Ishikawa (cell line): ENCODE measurements around the gene CIAO2A.

Experiments used
- CEBPB ChIP-seq: IDR thresholded peaks from 2 replicates; pipeline ENCODE4 v1.6.1; 2012
- EP300 ChIP-seq: IDR thresholded peaks from 2 replicates; pipeline ENCODE4 v1.6.1; 2012; ENCODE audit warnings: borderline replicate concordance
- FOXM1 ChIP-seq: IDR thresholded peaks from 2 replicates; pipeline ENCODE4 v1.6.1; 2012; ENCODE audit warnings: low read depth, borderline replicate concordance
- MAX ChIP-seq: IDR thresholded peaks from 2 replicates; pipeline ENCODE4 v1.6.1; 2012
- RAD21 ChIP-seq: IDR thresholded peaks from 2 replicates; pipeline ENCODE4 v1.6.1; 2012; ENCODE audit warnings: low read depth
- REST ChIP-seq: IDR thresholded peaks from 2 replicates; pipeline ENCODE4 v1.6.1; 2012; ENCODE audit warnings: low read depth, mild to moderate bottlenecking
- TAF1 ChIP-seq: IDR thresholded peaks from 2 replicates; pipeline ENCODE4 v1.6.1; 2012; ENCODE audit warnings: low read depth, mild to moderate bottlenecking
- TCF12 ChIP-seq: IDR thresholded peaks from 2 replicates; pipeline ENCODE4 v1.6.1; 2012; ENCODE audit warnings: low read depth
- TEAD4 ChIP-seq: IDR thresholded peaks from 2 replicates; pipeline ENCODE4 v1.6.1; 2012
- USF1 ChIP-seq: IDR thresholded peaks from 2 replicates; pipeline ENCODE4 v1.6.1; 2012
- ZBTB7A ChIP-seq: IDR thresholded peaks from 2 replicates; pipeline ENCODE4 v1.6.1; 2012; ENCODE audit warnings: low read depth

- TF ChIP-seq ZBTB7A: no peak
- TF ChIP-seq TAF1: no peak
- no peak for TF ChIP-seq TCF12
- no peak for TF ChIP-seq RAD21
- TF ChIP-seq TEAD4: no peak
- no peak for TF ChIP-seq MAX
- TF ChIP-seq FOXM1: no peak
- TF ChIP-seq CEBPB: no peak
- no peak for TF ChIP-seq USF1
- no peak for TF ChIP-seq EP300
- no peak for TF ChIP-seq REST
Observed at GRCh38 chr15:64099379-64099778, 5.7 kb upstream of the CIAO2A start.
